HL-60 (cell line): Measurements from ENCODE around the gene SMURF1.

Source experiments
- POLR2AphosphoS5 ChIP-seq: IDR thresholded peaks from 2 replicates; pipeline ENCODE4 v1.6.1; 2012; ENCODE audit warnings: low read depth
- TF ChIP-seq, protein P1 (sequence below): IDR thresholded peaks from one replicate; pipeline ENCODE4 v1.5.1; 2011; ENCODE audit warnings: low read length, control low read depth, inconsistent platforms; ENCODE audit not compliant: insufficient read depth
- TF ChIP-seq, protein P2 (sequence below): IDR thresholded peaks from 2 replicates; pipeline ENCODE4 v1.6.1; 2012; ENCODE audit warnings: low read depth; ENCODE audit not compliant: insufficient replicate concordance

DNA sequence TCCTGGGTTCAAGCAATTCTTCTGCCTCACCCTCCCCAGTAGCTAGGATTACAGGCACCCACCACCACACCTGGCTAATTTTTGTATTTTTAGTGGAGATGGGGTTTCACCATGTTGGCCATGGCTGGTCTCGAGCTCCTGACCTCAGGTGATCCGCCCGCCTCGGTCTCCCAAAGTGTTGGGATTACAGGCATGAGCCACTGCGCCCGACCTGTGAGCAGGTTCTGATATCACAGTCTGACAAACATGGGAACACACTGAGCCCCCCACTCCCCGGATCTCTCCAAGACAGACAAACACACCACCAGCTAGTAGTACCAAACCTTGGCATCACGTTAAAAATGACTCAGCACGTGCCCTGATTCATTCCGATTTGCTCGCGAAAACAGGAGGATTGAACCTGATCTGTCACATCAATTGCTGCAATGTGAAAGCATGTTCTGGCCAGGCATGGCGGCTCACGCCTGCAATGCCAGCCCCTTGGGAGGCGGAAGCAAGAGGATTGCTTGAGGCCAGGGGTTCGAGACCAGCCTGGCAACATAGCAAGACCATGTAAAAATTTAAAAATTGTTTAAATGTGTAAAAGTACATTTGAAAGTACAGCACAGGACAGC lies 106.5 kb downstream of the SMURF1 start:
- TF ChIP-seq, protein P1, sequence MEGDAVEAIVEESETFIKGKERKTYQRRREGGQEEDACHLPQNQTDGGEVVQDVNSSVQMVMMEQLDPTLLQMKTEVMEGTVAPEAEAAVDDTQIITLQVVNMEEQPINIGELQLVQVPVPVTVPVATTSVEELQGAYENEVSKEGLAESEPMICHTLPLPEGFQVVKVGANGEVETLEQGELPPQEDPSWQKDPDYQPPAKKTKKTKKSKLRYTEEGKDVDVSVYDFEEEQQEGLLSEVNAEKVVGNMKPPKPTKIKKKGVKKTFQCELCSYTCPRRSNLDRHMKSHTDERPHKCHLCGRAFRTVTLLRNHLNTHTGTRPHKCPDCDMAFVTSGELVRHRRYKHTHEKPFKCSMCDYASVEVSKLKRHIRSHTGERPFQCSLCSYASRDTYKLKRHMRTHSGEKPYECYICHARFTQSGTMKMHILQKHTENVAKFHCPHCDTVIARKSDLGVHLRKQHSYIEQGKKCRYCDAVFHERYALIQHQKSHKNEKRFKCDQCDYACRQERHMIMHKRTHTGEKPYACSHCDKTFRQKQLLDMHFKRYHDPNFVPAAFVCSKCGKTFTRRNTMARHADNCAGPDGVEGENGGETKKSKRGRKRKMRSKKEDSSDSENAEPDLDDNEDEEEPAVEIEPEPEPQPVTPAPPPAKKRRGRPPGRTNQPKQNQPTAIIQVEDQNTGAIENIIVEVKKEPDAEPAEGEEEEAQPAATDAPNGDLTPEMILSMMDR, result no peak
- no peak for TF ChIP-seq POLR2AphosphoS5
- TF ChIP-seq, protein P2, sequence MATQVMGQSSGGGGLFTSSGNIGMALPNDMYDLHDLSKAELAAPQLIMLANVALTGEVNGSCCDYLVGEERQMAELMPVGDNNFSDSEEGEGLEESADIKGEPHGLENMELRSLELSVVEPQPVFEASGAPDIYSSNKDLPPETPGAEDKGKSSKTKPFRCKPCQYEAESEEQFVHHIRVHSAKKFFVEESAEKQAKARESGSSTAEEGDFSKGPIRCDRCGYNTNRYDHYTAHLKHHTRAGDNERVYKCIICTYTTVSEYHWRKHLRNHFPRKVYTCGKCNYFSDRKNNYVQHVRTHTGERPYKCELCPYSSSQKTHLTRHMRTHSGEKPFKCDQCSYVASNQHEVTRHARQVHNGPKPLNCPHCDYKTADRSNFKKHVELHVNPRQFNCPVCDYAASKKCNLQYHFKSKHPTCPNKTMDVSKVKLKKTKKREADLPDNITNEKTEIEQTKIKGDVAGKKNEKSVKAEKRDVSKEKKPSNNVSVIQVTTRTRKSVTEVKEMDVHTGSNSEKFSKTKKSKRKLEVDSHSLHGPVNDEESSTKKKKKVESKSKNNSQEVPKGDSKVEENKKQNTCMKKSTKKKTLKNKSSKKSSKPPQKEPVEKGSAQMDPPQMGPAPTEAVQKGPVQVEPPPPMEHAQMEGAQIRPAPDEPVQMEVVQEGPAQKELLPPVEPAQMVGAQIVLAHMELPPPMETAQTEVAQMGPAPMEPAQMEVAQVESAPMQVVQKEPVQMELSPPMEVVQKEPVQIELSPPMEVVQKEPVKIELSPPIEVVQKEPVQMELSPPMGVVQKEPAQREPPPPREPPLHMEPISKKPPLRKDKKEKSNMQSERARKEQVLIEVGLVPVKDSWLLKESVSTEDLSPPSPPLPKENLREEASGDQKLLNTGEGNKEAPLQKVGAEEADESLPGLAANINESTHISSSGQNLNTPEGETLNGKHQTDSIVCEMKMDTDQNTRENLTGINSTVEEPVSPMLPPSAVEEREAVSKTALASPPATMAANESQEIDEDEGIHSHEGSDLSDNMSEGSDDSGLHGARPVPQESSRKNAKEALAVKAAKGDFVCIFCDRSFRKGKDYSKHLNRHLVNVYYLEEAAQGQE, result no peak
